Activated CD8-positive, alpha-beta memory T cell treated with anti-CD3 and anti-CD28 coated beads, Interleukin-2, amount 50 U/mL, for 24 hours (primary cell): ENCODE data around the gene NRXN3.
"Not testable (repeated sequence)": the region's sequence is repeated elsewhere in the genome, so short reads cannot be mapped to it uniquely, and the experiment has no call there.

Experiments used
- DNase-seq: peaks from one replicate; pipeline ENCODE4 v3.0.0-alpha.2; 2020; ENCODE audit errors: extremely low read depth

NRXN3 gene

DNA sequence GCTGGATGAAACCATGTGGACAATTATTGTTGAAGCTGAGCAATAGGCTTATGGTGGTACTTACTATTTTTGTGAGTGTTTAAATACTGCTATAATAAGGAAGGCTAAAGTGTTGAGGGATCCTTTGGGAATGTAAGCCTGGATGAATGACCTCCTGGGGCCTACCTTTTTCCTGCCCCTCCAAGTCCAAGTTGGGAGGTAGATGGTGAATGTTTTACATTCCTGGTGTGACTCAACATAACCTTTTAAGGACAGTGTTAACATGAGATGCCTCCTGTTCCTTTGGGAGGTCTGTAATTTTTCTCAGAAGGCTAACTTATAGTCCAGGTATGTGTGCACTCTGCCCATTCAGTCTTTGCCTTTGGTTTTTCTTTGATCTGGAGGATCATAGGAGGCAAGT, 315.9 kb downstream of the NRXN3 start:
- DNase-seq: no peak

DNA sequence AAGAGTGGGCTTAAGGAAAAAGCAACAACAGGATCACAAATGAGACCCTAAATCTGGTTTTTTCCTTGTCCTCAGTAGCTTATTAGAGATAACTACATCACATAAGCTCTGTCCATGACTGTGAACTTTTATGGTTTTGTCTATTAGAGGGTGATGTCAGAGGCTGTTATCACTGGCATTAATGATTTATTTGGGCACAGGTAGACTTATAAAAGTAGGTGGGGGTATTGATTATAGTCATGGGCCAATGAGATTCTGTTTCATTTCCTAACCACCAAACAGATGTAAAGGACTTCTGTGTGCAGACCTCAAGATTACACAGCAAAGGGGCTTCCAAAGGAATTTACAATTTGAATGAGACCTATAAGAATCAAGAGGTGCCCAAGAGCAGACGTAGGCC, 316.4 kb downstream of the NRXN3 start:
- DNase-seq: no peak

DNA sequence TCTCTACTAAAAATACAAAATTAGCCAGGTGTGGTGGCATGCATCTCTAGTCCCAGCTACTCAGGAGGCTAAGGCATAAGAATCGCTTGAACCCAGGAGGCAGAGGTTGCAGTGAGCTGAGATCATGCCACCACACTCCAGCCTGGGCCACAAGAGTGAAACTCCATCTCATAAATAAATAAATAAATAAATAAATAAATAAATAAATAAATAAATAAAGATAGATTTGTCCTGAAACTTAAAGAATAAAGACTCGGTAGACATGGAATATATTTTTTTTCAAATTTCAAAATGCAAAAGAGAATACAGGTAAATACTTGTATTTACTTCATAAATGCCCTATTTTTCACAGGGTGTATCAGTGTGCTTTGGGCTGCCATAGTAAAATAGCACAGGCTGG, 317.4 kb downstream of the NRXN3 start:
- DNase-seq: not testable (repeated sequence)

DNA sequence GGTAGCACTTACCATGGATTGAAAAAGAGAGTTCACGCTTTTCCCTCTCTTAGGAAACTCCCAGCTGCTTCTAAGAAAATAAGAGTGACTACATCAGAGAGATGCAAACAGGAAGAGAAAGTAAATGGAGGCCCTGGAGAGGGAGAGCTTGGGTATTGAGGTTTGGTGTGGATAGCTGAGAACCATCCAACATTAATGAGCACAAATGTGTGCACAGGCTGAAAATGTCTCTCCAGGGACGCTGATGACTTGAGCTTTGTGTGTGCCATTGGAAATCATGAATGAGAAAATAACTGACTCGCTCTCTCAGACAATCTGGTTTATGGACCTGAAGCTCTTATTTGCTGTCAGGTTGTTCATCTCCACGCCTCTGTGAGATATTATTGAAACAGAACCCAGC, 318.8 kb downstream of the NRXN3 start:
- DNase-seq: no peak

DNA sequence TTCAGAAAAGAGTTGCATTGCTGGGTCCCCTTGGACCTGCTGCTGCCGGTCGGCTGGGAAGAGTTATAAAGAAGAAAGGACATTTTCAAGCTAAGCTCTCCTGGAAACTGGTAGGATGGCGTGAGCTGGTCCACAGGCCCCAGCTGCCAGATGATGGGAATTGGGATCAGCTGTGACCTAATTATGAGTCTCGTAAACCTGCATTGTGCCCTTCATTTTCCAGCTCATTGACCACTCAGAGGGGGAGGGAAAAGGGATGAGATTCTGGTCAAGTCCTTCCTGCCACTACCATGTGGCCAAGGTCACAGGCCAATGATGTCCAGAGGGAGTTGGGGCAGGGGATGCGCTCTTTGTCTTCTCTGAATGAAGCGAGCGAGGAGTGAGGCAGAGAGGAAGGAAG, 320.9 kb downstream of the NRXN3 start:
- DNase-seq: no peak

DNA sequence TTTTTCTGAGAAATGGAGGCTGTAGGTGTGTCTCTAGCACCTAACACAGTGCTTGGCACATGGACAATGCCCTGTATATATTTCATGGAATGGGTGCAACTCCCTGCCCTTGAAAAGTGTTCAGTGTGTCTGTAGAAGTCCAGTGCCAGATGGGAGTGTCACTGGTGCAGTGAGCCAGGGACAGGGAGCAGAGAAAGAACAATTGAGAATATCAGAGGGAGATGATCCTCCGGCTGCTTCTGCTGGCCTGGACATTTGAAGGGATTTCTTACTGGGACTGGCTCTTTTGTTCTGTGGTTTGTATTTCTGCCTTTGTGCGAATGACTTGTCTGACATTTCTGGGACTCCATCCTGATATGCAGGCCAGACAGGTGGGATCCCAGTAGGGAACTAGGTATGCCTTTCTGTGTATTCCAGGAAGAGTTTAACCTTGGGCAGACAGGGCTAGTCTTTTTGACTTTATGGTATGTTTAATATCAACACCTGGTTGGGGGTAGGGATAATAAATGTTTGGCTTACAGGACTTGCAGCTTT, 328.0 kb downstream of the NRXN3 start:
- no peak for DNase-seq

DNA sequence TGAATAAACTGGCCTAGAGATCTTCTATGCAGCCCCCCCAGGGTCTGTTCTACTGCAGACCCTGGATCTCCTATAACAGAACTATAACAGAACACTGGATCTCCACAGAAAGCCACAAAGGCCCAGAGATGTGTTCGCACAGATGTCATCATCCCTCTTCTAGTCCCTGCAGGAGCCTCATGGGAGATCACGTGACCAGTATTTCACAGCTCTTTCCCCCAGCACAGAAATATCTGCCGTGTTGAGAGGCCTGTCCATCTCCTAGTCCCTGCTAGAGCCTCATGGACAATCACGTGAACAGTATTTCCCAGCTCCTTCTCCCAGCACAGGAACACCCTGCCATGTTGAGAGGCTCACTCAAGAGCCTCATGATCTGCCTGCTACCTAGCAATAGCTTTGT, 331.7 kb downstream of the NRXN3 start:
- no peak for DNase-seq

DNA sequence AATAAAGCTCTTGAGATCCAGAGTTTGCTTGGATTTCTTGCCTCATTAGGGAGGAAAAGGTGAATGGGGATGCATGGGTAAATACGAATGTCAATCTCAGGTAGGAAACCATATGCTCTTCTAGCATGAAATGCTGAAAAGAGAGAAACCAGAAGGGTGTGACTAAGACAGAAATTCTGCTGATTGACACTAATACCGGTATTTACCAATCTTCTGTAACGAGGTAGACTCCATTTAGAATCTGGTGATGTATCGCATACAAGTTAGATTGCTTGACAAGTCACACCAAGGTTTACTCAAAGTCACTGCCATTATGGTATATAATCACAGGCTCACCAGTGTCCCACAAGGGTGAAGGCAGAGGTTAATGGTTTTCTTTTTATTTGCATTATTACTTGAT, 337.9 kb downstream of the NRXN3 start:
- DNase-seq: no peak

DNA sequence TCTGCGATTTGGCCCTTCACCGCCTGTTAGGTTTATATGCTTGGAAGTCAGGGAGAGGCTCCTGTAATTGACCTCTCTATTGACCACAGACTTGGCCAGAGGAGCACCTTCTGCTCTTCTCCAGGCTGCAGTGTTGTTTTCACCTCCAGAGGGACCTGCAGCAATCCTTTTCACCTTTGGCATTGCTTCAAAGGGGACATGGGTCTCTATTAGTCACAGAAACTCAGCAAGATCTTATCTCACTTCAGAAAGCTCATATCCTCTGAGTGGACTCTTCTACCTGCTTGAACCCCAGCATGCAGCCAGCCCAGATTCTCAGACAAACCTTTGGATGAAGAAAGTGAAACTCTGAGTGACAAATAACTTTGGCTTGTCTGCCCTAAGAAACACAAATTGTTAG, 339.3 kb downstream of the NRXN3 start:
- DNase-seq: no peak

DNA sequence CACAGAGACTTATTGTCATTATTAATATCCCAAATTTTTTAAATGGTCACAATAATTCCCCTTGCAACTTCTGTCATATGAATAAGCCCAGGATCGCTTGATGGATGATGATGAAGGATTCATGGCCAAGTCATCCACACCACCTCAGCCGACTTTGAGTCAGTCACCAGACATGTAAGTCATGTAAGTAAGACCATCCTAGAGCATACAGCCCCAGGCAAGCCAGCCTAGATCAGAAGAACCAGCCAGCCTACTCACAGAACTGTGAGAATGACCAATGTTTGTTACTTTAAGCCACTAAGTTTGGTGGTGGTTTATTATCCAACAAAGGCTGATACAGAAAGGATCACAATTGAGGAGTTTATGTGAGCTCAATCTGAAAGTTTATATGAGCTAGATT, 341.8 kb downstream of the NRXN3 start:
- no peak for DNase-seq

DNA sequence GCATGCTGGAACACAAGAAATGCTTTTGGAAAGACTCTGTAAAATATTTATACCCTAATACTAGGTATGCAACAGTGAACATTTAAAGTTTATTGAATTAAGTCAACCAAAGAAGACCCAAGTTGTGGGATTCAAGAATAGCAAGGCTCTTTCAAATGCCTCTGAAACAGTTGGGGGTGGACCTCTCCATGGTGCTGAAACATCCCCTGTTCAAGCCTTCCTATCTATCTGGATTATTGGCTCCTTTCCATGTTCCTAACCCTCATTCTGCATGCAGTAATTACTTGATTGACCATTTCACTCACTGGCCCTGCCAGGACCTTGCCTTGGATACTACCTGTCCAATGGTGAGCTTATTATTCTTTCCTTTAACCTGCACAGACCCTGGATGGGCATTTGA, 349.7 kb downstream of the NRXN3 start:
- DNase-seq: no peak

DNA sequence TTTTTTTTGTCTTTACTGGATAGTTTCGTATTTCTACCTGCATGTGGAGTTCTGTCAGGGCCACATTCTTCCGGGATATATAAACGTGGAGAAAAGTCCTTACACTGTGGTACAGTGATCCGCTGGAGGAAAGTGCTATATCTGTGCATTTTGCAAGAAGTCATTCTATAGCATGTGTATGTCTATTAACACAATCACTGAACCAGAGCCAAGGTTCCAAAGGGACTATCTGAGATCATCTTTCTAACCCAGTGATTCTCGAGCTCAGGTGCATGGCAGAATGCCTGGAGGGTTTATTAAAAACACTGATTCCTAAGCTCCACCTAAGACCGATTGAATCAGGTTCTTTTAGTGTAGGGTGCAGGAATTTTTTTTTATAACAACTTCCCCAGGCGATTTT, 354.0 kb downstream of the NRXN3 start:
- no peak for DNase-seq

DNA sequence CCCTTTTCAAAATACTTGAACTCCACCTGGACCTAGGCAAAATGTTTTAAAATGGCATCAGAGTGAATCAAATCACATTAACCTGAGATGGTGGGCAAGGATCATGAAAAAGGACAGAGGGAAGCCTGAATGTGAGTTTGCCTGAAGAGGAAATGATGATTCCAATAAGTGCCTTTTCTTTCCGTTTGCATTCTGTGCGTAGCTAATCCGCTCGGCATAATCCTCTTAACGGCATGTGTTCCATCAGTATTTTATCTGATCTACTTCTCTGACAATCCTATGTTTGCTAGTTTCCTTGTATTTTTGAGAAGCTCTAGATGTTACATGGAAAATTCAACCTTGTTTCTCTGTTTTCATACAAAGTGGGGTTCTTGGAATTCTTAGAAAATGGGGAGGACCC, 354.6 kb downstream of the NRXN3 start:
- DNase-seq: no peak

DNA sequence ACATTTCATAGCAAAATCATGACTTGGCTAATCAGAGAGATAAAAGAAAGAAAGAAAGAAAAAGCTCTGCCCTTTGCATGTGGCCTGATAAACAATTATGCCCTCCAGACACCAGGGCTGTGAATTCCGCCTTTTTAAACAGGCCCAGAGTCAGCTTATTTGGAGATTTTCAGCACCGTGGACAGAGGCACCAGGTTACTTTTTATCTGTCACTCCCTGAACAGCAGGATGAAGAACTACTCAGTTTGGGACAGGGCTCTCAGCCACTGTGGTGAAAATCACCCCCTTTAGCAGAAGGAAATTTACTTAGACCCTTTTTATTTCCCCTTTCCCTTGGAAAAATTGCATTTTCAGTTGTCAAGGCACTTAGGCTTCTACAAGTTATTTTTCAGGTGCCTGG, 359.9 kb downstream of the NRXN3 start:
- no peak for DNase-seq

DNA sequence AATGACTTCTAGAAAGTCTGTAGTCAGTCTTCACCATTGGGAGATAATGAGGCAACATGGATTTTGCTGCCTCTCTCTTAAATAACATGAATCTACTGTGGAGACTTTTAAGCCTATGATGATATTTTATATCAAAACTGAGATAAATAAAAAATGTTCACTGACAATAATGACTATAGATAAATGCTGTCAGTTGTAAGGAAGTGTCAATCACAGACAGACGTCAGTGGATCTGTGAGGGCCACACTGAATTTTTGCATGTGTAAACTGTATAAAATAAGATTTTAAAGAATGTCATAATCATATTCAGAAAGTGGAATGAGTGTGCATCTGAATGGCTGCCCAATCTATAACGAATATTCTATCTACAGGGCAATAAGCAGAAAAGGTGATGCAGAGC, 364.0 kb downstream of the NRXN3 start:
- DNase-seq: no peak

DNA sequence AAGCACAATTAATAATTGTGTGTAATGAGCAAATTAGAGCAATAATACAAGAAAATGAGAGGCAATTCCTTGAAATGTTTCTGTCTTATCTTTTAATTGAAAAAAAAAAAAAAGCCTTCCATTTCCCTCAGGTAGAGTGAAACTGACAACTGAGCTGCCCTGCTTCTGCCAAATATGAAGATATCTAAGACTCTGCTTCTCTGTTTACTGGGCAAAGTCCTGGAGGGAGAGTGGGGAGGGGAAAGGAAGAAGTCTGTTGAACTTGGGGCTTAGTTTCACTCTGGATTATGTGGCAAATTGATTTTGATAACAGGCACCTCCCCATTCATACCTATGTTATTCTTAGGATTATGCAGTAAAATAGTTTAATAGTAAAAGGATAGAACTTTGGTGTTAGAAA, 364.9 kb downstream of the NRXN3 start:
- no peak for DNase-seq

DNA sequence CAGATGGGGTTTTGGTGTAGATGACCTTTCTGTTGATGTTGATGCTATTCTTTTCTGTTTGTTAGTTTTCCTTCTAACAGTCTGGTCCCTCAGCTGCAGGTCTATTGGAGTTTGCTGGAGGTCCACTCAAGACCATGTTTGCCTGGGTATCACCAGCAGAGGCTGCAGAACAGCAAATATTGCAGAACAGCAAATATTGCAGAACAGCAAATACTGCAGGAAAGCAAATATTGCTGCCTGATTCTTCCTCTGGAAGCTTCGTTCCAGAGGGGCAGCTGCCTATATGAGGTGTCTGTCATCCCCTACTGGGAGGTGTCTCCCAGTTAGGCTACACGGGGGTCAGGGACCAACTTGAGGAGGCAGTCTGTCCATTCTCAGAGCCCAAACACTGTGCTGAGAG, 371.6 kb downstream of the NRXN3 start:
- DNase-seq: not testable (repeated sequence)

DNA sequence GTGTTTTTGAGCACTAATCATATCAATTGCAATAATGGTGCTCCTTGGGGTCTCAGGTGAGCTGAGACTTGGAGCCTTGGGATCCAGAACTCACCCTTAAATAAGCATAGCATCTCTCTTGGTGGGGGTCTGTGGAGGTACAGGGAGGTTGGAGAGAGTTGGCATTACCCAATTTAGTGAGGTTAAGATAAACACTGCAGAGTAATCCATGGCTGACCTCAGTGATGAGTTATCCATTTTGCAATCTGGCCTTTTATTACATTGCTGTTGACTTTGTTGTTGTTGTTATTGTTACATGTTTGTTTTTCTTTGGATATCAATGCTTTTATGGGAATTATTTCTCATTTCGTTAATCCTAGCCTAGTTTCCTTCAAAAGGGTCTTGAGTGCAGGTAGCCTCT, 373.3 kb downstream of the NRXN3 start:
- no peak for DNase-seq

DNA sequence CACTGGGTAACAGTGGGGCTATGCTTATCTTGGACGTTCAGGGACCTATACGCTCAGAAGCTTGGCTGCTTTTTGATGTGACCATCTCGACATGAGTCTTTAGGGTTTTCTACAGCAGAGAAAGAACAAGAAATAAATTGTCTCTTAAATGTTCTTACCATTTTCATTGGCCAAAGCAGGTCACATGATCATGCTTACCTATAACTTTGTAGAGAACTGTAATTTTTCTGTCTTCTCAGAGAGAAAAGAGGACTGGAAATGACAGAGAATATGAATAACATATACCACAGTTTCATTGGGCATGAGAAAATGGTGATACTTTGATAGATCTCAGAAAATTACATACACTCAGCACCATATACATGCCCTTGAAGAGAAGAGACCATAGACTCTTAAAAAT, 390.9 kb downstream of the NRXN3 start:
- no peak for DNase-seq

DNA sequence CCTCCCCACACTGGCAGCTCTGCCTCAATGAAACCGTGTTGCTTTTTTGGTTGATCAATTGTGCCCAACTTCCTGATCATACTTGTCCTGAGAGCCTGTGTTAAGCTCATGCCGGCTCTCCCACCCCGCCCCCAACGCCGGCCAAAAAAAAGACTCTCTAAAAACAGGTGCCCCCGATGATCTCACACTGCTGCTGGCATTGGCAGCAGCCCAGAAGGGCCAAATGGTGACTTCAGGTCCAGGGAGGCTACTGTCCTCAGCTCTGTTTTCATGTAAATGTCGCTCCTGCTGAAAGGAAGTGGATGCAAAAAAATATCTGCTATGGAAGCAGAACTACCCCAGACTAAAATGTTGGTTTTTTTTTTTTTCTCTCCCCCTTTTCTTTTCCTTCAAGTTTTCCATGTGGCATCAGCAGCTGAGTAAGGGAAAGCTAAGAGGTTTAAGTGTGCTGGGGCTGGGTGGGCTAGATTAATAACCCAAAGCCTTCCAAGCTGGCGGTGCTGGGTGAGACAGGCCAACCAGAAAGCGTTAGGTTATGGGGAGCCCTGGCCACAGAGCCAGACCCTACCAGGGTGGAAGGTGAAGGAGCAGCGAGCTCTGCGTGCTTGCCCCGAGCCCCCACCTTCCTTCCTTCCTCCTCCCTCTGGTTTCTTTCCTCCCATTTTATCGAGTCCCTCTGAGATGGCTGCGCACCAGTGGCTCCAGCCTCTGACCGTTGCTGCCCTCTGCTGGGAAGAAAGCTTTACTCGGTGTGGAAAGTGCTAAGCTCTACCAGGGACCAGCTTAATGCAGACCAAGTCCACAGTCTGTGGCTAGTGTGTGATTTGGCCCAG, 396.1 kb downstream of the NRXN3 start:
- DNase-seq: peak; percentile 25

DNA sequence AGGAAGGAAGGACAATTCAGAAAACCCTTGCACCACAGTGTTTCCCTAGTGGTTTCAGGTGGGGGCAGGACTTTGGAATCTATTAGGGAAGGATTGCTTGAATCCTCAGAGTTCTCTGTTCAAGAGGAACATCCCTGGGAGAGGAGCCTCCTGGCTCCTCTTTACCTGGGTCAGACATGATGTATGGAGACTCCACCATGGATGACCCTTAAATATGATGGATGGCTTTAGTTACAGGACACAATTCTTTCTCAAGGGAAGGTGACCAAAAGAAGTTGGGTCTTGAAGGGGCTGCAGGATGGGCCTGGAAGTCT, 396.6 kb downstream of the NRXN3 start:
- DNase-seq: no peak

DNA sequence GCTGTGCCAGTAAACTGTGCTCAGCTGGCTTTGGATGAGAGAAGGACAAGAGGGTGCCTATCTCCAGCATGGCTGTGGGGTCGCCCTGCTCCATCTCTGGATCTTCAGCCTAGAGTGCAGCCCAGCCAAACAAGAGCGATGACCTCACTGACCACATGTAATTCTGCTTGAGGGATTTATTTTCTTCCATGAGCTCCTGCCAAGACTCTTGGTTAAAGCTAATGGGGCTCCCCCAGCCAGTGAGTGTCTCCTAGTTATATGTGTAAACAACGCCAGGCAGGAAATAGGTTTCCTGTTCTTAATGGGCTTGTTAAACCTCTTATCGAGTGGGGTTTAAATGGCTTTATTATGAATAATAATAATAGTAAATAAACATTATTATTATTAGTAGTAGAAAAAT, 397.2 kb downstream of the NRXN3 start:
- DNase-seq: no peak

DNA sequence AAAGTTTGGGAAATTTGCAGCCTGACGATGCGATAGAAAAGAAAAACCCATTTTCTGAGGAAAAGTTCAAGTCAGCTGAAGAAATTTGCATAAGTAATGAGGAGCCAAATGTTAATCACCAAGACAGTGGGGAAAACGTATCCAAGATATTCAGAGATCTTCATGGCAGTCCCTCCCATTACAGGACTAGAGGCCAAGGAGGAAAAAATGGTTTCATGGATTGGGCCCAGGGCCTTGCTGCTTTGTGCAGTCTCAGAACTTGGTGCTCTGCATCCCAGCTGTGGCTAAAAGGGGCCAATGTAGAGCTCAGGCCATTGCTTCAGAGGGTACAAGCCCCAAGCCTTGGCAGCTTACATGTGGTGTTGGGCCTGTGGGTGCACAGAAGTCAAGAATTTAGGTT, 403.6 kb downstream of the NRXN3 start:
- DNase-seq: not testable (repeated sequence)
